ENCODE measurements around the gene RAB8B.
"Not testable (repeated sequence)": the region's sequence is repeated elsewhere in the genome, so short reads cannot be mapped to it uniquely, and the experiment has no call there.

The RAB8B gene

GRCh38 chr15:63210151-63211091 lies 21.0 kb downstream of the RAB8B start:
- no peak for DNase-seq

GRCh38 chr15:63211092-63211490 lies 21.7 kb downstream of the RAB8B start:
- no peak for DNase-seq

GRCh38 chr15:63211549-63211948 lies 22.1 kb downstream of the RAB8B start:
- no peak for DNase-seq

- DNase-seq, result no peak
These were observed 22.9 kb downstream of the RAB8B start for GRCh38 chr15:63212050-63213004.

GRCh38 chr15:63218100-63218808 lies 28.8 kb downstream of the RAB8B start:
- DNase-seq, result no peak

- DNase-seq, result no peak
These were observed 29.8 kb downstream of the RAB8B start for GRCh38 chr15:63219196-63219710.

GRCh38 chr15:63221346-63221745 lies 31.9 kb downstream of the RAB8B start:
- no peak for DNase-seq

- no peak for DNase-seq
These were observed 34.1 kb downstream of the RAB8B start for GRCh38 chr15:63223463-63223862.

- no peak for DNase-seq
These were observed 36.0 kb downstream of the RAB8B start for GRCh38 chr15:63225381-63225780.

GRCh38 chr15:63226155-63226883 lies 36.9 kb downstream of the RAB8B start:
- DNase-seq, result no peak

GRCh38 chr15:63226966-63227401 lies 37.6 kb downstream of the RAB8B start:
- no peak for DNase-seq

- no peak for DNase-seq
These were observed 38.3 kb downstream of the RAB8B start for GRCh38 chr15:63227689-63228088.

GRCh38 chr15:63231206-63231605 lies 41.8 kb downstream of the RAB8B start:
- no peak for DNase-seq

- DNase-seq, result no peak
These were observed 42.3 kb downstream of the RAB8B start for GRCh38 chr15:63231706-63232105.

GRCh38 chr15:63232405-63232804 lies 43.0 kb downstream of the RAB8B start:
- DNase-seq, result no peak

- DNase-seq, result no peak
These were observed 43.5 kb downstream of the RAB8B start for GRCh38 chr15:63232943-63233342.

GRCh38 chr15:63233667-63234423 lies 44.4 kb downstream of the RAB8B start:
- no peak for DNase-seq

GRCh38 chr15:63234451-63234870 lies 45.1 kb downstream of the RAB8B start:
- DNase-seq, result no peak

- DNase-seq, result no peak
These were observed 46.9 kb downstream of the RAB8B start for GRCh38 chr15:63236272-63236671.

GRCh38 chr15:63237086-63237485 lies 47.7 kb downstream of the RAB8B start:
- not testable (repeated sequence) for DNase-seq

- DNase-seq, result no peak
These were observed 48.8 kb downstream of the RAB8B start for GRCh38 chr15:63238171-63238570.
